SU-DHL-6 (cell line): ENCODE results near the gene TAOK1.

Experiments used
- H2AFZ ChIP-seq: fragments of 200-600 bp; sonication (generic); 2 replicates; pipeline ENCODE4 v1.6.1; 2014; ENCODE audit warnings: low read depth, mild to moderate bottlenecking, moderate library complexity, mixed read lengths, antibody characterized with exemption, low read length; ENCODE audit not compliant: severe bottlenecking
- H3F3A ChIP-seq: fragments of 200-600 bp; shearing (Covaris generic); 2 replicates; pipeline ENCODE4 v1.6.0; 2016; ENCODE audit warnings: antibody characterized with exemption, mild to moderate bottlenecking; ENCODE audit not compliant: insufficient read depth
- H3K27ac ChIP-seq: fragments of 200-600 bp; sonication (generic); 2 replicates; pipeline ENCODE4 v1.5.1; 2016; ENCODE audit warnings: low read depth, mild to moderate bottlenecking, low read length, moderate library complexity, mixed read lengths
- H3K27me3 ChIP-seq: fragments of 200-600 bp; sonication (generic), shearing (Covaris generic); 2 replicates; pipeline ENCODE4 v1.6.0; 2014; ENCODE audit warnings: mild to moderate bottlenecking, low read length
- H3K36me3 ChIP-seq: fragments of 200-600 bp; sonication (generic); 2 replicates; pipeline ENCODE4 v1.6.1; 2014; ENCODE audit warnings: mild to moderate bottlenecking, low read length, mixed read lengths
- H3K4me2 ChIP-seq: fragments of 300-600, 200-600 bp; shearing (Covaris generic), sonication (generic); 2 replicates; pipeline ENCODE4 v1.6.0; 2014; ENCODE audit warnings: low read length, low read depth, mild to moderate bottlenecking; ENCODE audit not compliant: poor library complexity, severe bottlenecking
- H3K4me3 ChIP-seq: fragments of 200-600 bp; sonication (generic); 2 replicates; pipeline ENCODE4 v1.5.1; 2014; ENCODE audit warnings: antibody characterized with exemption, low read length, mild to moderate bottlenecking, mixed read lengths; ENCODE audit not compliant: insufficient read depth, poor library complexity, severe bottlenecking
- H3K79me2 ChIP-seq: fragments of 200-600 bp; sonication (generic); 2 replicates; pipeline ENCODE4 v1.6.1; 2014; ENCODE audit warnings: mild to moderate bottlenecking, low read length, moderate library complexity; ENCODE audit not compliant: insufficient read depth
- H3K9ac ChIP-seq: fragments of 200-600 bp; sonication (generic); 2 replicates; pipeline ENCODE4 v1.7.0; 2014; ENCODE audit warnings: mild to moderate bottlenecking, low read length
- H3K9me2 ChIP-seq: fragments of 200-600 bp; sonication (generic); replicated peaks from 2 replicates; pipeline ENCODE4 v1.6.1; 2014; ENCODE audit warnings: low read length; ENCODE audit not compliant: insufficient read depth
- H3K9me3 ChIP-seq: fragments of 200-600 bp; sonication (generic); 2 replicates; pipeline ENCODE4 v1.6.1; 2014; ENCODE audit warnings: low read length, mixed read lengths; ENCODE audit not compliant: insufficient read depth
- H4K20me1 ChIP-seq: fragments of 200-600 bp; sonication (generic); 2 replicates; pipeline ENCODE4 v1.6.1; 2014; ENCODE audit warnings: low read depth, mild to moderate bottlenecking, antibody characterized with exemption, low read length, moderate library complexity, mixed read lengths
- CTCF ChIP-seq: fragments of 200-600 bp; sonication (generic); IDR thresholded peaks from one replicate; pipeline ENCODE4 v1.5.1; 2017; ENCODE audit warnings: antibody characterized with exemption, mild to moderate bottlenecking, low read length, moderate library complexity; ENCODE audit not compliant: insufficient read depth, poor library complexity, severe bottlenecking
- EZH2phosphoT487 ChIP-seq: fragments of 200-600 bp; sonication (generic), shearing (Covaris generic); conservative IDR thresholded peaks from 2 replicates; pipeline ENCODE4 v1.6.1; 2018; ENCODE audit warnings: mild to moderate bottlenecking, antibody characterized with exemption, low read length, moderate library complexity, mixed read lengths

Gene TAOK1

GRCh38 chr17:29347831-29348629 is 42.1 kb upstream of the TAOK1 start:
- no peak for TF ChIP-seq CTCF
- no peak for TF ChIP-seq EZH2phosphoT487
- no peak overlapping the region for H3K4me2 ChIP-seq
- H2AFZ ChIP-seq, result no peak overlapping the region
- H3K27ac ChIP-seq, result no peak overlapping the region
- no peaks in the 10 kb centered on the region for H3K36me3 ChIP-seq
- no peaks in the 10 kb centered on the region for H3F3A ChIP-seq
- no peaks in the 10 kb centered on the region for H3K9me3 ChIP-seq
- no peak overlapping the region for H3K9ac ChIP-seq
- H3K9me2 ChIP-seq, result no peaks in the 10 kb centered on the region
- no peaks in the 10 kb centered on the region for H3K79me2 ChIP-seq
- H4K20me1 ChIP-seq, result no peaks in the 10 kb centered on the region
- no peaks in the 10 kb centered on the region for H3K27me3 ChIP-seq
- no peak overlapping the region for H3K4me3 ChIP-seq

GRCh38 chr17:29349409-29349808 is 40.8 kb upstream of the TAOK1 start:
- H3K27ac ChIP-seq, result no peak overlapping the region
- H3K4me2 ChIP-seq, result no peak overlapping the region
- no peak for TF ChIP-seq EZH2phosphoT487
- TF ChIP-seq CTCF, result no peak
- H3K79me2 ChIP-seq, result no peaks in the 10 kb centered on the region
- no peaks in the 10 kb centered on the region for H3K9me2 ChIP-seq
- H3K27me3 ChIP-seq, result no peaks in the 10 kb centered on the region
- H3F3A ChIP-seq, result no peaks in the 10 kb centered on the region
- no peak overlapping the region for H2AFZ ChIP-seq
- no peak overlapping the region for H3K4me3 ChIP-seq
- no peak overlapping the region for H3K9ac ChIP-seq
- no peaks in the 10 kb centered on the region for H4K20me1 ChIP-seq
- H3K9me3 ChIP-seq, result no peaks in the 10 kb centered on the region
- H3K36me3 ChIP-seq, result no peaks in the 10 kb centered on the region

GRCh38 chr17:29352146-29352545 is 38.0 kb upstream of the TAOK1 start:
- no peak overlapping the region for H3K9ac ChIP-seq
- no peaks in the 10 kb centered on the region for H3K27me3 ChIP-seq
- TF ChIP-seq EZH2phosphoT487, result no peak
- TF ChIP-seq CTCF, result no peak
- H3K4me2 ChIP-seq, result no peak overlapping the region
- H3F3A ChIP-seq, result 0 out of 2 replicates have a peak, but pooled peaks cover 3% of the 10 kb centered on the region
- H3K4me3 ChIP-seq, result no peak overlapping the region
- no peaks in the 10 kb centered on the region for H4K20me1 ChIP-seq
- no peaks in the 10 kb centered on the region for H3K79me2 ChIP-seq
- H3K27ac ChIP-seq, result no peak overlapping the region
- no peaks in the 10 kb centered on the region for H3K9me3 ChIP-seq
- no peak overlapping the region for H2AFZ ChIP-seq
- H3K36me3 ChIP-seq, result no peaks in the 10 kb centered on the region
- H3K9me2 ChIP-seq, result no peaks in the 10 kb centered on the region
